ENCODE measurements around the gene LILRA2.
"Not testable (repeated sequence)": the region's sequence is repeated elsewhere in the genome, so short reads cannot be mapped to it uniquely, and the experiment has no call there.

The LILRA2 gene

DNA sequence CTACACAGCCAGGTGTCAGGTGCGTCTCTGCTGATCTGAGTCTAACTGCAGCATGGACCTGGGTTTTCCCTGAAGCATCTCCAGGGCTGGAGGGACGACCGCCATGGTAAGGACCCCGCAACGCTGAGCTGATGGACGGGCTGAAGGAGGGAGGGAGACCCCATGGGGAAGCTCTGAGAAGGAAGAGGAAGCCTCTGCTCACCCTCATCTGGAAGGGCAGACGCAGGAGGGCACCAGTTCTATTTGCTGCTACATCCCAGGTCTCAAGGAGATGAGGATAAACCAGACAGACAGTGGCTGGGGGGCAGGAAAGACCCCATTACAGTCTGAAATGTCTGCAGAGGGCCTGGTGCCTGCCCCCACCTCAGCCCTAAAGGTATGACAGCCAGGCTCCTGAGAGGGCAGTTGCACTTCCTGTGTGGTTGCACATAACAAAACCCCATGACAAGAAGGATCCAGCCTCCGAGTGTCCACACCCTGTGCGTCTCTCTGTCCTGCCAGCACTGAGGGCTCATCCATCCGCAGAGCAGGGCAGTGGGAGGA is at the start of gene LILRA2:
TSS of gene LILRA2 (plus strand) at position 461 of the 543 bp plus-strand sequence. CDS start 89 bp downstream, outside the sequence.
- DNase-seq (ENCODE audit: low read depth): no peak

DNA sequence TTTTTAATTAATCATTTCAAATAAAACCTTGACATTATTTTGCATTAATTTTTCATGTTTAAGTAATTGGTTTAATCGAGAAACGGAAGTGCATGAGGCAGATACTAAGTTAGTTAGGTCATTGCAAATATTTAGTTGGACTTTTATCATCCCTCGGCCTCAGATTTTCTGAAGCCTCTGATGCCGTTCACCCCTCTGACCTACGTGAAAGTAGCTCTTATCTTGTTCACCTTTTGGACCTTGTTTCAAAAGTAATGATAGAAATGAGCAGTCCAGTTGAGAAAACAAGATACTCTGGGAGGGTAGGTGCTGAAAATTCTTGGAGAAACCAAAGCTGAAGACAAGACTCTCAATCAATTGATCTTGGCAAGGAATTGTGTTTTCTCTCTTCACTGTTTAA is 48.0 kb upstream of the LILRA2 start:
- no peak for DNase-seq (ENCODE audit: low read depth)

DNA sequence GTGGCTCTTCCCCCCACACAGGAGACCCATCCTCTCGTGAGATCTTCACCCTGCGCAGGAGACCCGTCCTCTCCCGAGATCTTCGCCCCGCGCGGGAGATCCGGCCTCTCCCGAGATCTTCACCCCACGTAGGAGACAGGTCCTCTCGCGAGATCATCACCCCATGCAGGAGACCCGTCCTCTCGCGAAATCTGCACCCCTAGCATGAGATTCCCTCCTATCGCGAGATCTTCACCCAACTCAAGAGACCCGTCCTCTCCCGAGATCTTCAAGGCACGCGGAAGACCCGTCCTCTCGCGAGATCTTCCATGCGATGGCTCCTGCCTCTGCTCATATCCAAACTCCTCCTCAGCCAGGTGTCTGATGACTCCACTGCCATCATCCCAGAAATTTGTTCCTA is 46.6 kb upstream of the LILRA2 start:
- no peak for DNase-seq (ENCODE audit: low read depth)

DNA sequence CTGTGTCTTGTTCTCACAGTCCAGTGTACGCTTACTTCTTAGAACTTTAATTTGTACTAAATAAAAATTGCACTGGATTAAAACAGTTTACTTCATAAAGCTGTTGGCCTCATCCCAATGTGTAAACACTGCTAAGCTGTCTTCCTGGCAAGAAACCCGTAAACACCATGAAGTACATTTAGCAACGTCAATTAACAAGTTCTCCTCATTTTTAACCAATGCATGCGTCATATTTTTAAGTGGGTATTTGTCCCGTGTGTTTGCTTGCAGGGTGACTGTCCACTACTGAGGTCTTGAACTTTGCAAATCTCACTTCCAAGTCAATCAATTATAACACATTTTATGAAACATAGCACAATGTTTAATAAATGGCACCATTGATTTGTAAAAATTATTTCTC is 42.7 kb upstream of the LILRA2 start:
- DNase-seq (ENCODE audit: low read depth): no peak

DNA sequence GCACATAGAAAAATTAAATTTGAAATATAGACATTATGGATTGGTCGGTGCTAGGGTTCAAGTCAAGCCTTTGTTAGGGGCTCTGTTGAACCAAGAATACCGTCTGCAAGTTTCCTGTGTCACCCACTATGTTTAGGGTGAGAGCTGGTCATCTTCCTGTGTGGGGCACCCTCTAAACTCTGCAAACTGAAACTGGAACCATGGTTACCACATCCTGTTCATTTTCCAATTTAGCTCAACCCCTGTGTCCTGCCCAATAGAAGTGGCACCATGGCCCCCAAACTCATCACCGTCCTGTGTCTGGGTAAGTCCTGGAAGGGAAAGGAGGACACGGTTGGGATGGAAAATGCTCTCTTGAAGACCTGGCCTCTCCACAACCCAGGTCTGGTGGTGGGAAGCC is 41.1 kb upstream of the LILRA2 start:
- DNase-seq (ENCODE audit: low read depth): no peak

DNA sequence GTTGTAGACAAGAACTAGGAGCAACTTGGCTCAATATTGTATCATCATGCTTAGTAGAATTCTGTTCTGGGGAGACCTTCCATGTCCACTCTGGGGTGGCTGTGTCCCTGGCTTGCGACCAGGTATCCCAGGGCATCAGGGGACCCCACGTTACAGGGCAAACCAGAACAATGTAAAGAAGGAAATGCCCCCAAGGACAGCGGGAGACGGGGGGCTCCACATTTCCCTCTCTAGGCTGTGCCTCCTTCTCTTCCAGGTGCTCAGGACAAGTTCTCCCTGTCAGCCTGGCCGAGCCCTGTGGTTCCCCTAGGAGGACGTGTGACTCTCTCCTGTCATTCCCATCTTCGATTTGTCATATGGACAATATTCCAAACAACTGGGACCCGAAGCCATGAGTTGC is 40.1 kb upstream of the LILRA2 start:
- DNase-seq (ENCODE audit: low read depth): no peak

DNA sequence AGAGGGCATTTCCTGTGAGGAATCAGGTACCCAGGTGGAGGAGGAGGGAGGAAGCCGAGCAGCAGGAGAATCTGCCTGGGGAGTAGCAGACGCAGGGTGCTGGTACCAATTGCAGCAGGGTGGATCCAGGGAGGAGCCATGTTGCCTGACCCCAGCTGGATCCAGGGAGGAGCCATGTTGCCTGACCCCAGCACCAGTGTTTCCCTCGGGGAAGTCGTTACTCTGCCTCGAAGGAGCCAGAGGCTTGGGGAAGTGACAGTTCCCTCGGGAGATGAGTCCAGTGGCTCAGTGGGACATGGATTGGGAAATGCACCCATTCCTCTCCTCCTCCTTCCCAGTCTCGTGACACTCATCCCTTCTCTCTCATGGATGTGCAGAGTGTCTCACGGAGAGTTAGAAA is 39.4 kb upstream of the LILRA2 start:
- no peak for DNase-seq (ENCODE audit: low read depth)

DNA sequence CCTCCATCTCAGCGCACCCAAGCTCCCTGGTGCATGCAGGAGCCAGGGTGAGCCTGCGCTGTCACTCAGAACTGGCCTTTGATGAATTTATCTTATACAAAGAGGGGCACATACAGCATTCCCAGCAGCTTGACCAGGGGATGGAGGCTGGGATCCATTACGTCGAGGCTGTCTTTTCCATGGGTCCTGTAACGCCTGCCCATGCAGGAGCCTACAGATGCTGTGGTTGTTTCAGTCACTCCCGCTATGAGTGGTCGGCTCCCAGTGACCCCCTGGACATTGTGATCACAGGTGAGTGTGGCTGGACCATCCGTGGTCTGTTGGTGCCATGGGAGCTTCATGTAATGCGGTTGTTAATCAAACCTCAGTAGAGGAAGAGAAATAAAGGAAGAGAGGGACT is 38.0 kb upstream of the LILRA2 start:
- DNase-seq (ENCODE audit: low read depth): no peak

DNA sequence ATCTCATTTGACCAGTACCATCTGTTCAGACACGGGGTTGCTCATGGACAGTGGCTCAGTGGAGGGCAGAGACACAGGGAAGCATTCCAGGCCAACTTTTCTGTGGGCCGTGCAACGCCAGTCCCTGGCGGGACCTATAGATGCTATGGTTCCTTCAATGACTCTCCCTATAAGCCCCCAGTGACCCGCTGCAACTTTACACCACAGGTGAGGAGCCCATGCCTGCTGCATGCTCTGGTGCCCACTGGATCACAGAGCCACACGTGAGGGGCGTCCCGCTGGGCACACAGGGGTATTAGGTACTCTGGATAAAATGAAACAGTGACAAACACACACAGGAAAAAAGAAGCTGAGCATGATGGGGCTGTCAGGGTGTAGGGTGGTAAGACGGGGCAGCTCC is 36.6 kb upstream of the LILRA2 start:
- no peak for DNase-seq (ENCODE audit: low read depth)

DNA sequence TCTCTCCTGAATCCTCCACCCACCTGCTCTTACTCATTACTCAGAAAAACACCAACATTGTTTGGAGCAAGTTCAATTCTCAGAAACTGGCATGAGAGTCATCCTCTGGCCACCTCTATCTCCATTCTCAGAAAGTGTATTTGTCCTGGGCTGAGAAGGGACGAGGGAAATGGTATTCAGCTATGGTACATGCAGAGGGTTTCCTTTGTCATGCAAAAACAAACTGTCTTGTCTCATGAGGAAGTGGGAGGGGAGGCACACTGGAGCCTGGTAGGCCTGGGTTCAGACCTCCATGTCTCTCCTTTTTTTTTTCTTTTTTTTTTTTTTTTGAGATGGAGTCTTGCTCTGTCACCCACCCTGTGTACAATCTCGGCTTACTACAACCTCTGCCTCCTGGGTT is 31.9 kb upstream of the LILRA2 start:
- DNase-seq (ENCODE audit: low read depth): no peak

DNA sequence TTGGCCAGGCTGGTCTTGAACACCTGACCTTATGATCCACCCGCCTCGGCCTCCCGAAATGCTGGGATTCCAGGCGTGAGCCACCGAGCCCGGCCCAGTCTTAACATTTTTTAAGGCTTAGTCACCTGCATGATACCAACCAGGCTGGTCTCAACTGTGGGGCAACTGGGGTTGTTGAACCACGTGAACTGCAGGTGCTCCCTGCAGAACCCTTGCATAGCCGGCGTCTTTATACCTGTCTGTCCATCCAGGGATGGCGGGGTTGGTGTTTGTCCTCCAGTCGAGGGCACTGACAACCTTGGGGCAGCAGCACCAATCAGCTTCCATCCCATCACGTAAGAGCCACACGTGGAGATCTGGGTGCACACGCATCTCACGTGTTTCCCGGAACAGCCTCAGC is 24.8 kb upstream of the LILRA2 start:
- DNase-seq (ENCODE audit: low read depth): no peak

DNA sequence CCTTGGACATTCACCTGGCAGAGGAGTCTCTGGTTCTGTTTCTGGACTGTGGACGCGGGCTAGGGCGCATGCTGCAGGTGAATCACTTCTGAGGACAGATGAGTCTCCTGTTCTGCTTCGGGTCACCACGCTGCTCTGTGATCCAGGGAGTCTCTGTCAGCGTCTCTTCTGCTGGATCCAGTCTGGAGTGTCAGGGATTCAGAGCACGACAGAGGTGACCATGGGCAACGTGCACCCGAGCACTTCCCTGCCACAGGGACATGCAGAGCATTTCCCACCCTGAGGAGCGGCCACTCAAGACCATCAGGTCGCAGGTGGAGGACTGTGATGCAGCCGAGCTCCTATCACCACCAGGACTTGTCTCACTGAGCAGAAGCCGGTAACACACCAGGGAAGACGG is 24.4 kb upstream of the LILRA2 start:
- DNase-seq (ENCODE audit: low read depth): no peak

DNA sequence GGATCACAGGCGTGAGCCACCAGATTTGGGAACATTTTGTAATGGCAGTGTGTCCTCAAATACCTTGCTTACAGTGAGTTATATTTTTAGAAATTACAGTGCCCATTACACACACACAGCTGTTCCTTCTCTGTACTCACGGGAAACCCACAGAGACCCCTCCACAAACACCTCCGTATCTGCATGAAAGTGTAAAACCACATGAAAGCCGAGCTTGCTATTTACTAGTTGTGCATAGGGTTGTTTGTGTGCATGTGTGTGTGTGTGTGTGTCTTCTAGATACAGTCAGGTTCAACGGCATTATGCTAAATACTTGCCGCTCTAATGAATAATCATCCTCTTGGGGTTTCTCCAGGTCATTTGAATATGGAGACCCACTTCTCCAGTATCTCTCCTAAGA is 22.3 kb upstream of the LILRA2 start:
- no peak for DNase-seq (ENCODE audit: low read depth)

DNA sequence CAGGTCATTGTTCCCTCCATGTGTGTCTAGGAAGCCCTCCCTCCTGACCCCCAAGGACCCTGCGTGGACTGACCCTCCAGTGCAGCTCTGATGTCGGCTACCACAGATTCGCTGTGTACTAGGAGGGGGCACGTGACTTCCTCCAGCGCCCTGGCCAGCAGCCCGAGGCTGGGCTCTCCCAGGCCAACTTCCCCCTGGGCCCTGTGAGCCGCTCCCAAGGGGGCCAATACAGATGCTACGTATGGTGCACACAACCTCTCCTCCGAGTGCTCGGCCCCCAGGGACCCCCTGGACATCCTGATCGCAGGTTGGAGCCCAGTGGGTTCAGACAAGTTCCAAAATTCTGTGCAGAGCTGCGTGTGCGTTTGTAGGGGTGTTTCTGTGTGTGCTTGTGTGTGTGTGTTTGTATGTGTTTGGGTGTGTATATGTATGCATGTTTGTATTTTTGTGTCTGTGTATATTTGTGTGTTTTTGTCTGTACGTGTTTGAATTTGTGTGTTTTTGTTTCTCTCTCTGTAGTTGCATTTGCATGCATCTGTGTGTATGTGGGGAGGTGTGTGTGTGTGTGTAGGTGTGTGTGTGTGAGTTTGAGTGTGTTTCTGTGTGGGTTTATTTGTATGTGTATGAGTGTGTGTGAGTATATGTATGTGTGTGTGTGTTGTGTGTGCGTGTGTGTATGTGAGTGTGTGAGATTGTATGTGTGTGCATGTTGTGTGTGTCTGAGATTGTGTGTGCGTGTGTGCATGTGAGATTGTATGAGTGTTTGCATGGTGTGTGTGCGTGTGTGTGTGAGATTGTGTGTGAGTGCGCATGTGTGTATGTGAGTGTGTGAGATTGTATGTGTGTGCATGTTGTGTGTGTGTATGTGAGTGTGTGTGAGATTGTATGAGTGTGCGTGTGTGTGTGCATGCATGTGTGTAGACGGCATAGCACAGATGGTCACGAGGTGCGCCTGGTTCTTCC is 21.4 kb upstream of the LILRA2 start:
- DNase-seq (ENCODE audit: low read depth): no peak

DNA sequence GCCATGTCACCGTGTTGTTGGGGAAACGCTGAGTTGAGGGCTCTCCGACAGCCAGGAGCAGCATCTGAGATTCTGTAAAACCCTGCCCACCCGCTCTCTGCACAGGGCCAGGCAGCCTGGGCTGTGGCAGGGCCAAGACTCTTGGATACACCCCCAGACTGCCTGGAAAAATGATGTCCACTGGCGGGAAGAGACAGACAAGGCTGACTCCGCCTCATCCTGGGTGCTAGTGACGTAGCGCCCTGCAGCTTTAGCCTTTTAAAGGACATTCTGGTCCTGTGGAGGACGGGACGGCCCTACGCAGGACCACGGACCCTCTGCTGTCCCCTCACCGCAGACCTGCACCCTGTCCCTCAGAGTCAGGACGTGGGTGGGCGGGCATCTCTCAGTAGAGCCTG is 20.7 kb upstream of the LILRA2 start:
- no peak for DNase-seq (ENCODE audit: low read depth)

DNA sequence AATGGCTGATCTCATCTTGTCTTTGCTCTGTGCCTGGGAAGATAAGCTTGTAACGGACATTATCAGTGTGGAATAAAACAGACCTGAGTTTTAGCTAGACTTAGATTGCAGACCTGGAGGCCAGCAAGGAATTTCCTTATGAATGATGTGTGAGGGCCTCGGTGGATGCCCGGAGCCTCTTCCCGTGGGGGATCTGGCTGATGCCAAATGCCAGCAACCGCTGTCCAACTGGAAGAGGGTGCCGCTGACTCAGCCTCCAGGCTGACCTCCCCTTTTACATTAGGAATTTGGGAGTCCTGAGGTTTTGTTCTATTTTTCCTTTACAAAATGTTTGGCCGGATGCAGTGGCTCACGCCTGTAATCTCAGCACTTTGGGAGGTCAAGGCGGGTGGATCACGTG is 19.6 kb upstream of the LILRA2 start:
- DNase-seq (ENCODE audit: low read depth): no peak

DNA sequence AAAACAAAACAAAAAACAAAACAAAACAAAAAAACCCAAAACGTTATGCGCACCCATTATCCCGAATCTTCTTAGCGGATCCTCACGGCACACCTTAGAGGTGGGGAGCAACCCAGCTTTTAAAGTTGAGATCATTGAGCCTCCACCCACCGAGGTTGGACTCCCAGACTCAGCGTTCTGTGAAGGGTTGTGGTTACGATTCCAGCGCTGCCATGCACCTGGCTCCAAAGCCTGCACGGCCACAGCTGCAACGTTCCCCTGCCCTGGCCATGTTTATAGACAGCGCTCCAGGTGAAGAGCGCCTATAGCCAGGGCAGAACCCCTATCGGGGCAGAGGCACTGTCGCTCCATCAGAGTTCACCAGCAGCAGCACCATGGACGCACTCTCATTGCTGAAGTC is 18.7 kb upstream of the LILRA2 start:
- DNase-seq (ENCODE audit: low read depth): no peak

DNA sequence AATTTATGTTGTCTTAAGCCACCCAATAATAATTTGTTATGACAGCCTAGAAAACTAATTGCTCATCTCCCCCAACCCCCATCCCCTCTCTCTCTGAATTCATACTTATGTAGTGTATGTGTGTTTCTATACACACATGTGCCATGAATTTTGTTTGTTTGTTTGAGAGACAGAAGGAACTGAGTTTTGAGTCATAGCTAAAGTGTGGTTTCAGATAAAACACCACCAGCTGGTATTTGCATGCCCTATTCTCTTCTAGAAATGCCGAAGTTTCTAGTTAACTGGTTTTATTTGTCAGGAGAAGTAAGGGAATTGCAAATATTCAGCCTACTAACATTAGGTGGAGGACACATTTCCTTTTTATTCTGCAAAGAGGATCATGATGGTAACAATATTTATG is 17.4 kb upstream of the LILRA2 start:
- DNase-seq (ENCODE audit: low read depth): no peak

DNA sequence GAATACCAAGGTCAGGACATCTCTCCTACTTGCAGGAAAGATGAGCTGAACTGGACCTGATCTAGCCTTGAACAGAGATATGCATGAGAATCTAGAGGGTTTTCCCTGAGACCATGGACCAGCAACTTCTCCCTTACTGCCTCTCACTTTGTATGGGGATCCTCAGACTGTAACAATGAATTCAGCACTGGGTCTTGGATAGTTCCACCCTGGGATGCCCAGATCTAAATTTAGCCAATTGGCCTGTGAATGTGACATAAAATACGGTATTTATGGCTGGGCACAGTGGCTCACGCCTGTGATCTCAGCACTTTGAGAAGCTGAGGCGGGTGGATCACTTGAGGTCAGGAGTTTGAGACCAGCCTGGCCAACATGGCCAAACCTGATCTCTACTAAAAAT is 15.3 kb upstream of the LILRA2 start:
- DNase-seq (ENCODE audit: low read depth): no peak

DNA sequence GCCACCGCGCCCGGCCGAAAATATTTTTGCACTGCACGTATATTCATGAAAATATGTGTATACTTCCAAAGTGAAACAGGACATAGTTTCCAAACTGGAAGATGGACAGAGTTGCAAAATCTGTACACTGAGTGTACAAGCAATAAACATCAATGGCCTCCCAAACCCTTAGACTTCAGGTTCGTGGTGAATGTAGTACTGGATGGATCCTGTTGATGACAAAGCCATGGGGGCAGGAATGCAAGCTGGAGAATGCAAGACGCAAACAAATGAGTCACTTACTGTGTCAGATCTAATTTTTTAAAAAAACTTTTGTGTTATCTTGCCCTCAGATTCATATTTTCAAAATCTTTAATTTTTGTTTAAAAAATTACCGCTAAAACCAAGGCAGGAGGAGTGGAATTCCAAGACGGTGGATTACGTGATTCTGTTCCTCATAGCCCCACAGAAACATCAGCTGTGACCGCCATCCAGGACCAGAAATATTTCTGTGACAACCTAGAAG is 12.7 kb upstream of the LILRA2 start:
- no peak for DNase-seq (ENCODE audit: low read depth)

DNA sequence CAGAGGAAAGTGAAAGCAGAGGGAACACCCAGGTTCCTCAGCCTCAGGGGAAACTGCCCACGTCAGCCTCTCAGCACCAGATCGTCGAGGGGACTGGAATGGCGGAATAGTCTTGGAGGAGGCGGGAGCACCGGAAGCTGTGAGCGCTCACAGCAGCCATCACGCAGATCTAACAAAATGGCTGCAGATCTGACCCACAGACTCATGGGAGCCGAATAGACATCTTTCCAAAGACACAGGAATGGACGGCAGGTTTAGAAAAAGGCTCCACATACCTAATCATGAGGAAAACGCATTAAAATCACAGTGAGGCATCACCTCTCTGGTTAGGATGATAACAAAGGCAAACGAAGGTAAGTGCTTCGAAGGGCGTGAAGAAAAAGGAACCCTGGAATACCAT is 11.8 kb upstream of the LILRA2 start:
- no peak for DNase-seq (ENCODE audit: low read depth)

DNA sequence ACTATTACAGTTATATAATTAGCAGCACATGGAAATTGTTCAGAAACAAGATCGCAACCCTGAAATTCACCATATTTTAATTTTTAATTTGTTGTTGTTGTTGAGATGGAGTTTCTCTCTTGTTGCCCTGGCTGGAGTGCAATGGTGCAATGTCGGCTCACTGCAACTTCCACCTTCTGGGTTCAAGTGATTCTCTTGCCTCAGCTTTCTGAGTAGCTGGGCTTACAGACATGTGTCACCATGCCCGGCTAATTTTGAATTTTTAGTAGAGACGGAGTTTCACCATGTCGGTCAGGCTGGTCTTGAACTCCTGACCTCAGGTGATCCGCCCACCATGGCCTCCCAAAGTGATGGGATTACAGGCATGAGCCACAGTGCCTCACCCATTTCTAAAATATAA is 10.4 kb upstream of the LILRA2 start:
- not testable (repeated sequence) for DNase-seq (ENCODE audit: low read depth)

DNA sequence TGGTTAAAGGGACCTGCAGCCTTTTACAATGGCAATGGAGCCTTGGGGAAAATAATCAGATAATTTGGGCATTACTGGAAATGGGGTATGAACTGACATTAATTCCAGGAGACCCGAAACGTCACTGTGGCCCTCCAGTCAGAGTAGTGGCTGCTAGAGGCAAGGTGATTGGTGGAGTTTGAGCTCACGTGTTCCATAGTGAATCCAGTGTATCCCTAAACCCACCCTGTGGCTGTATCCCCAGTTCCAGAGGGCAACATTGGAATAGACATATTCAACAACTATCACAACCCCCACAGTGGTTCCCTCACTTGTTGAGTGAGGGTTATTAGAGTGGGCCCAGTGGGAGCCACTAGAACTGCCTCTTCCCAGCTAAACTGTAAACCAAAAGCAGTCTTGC is 3.3 kb upstream of the LILRA2 start:
- DNase-seq (ENCODE audit: low read depth): no peak

Measured in activated T-cell treated with anti-CD3 and anti-CD28 coated beads for 48 hours (primary cell).